IMR-90 (cell line): ENCODE data around the gene DOCK10. TPM values are rescaled to one million over a fixed set of nuclear protein-coding genes. Genes with fewer than 3 reads are reported as not detected.

ENCODE experiments used
- ATAC-seq: fragments of 200-7000 bp; cut with Tn5 transposase; 2 replicates; pipeline ENCODE4 v1.9.1; 2020; ENCODE audit warnings: low read depth, mild to moderate bottlenecking, moderate library complexity
- BruUV-seq: library from RNA; stranded (reverse); fragments of 400-500 nt; replicated peaks from 2 replicates; lab custom pipeline; 2021; lab: Mats Ljungman, UMichigan
- CTCF ChIA-PET: fragments of 300-600 bp; formaldehyde crosslinking; extraction: SDS; loops from one replicate; lab custom pipeline; 2021; ENCODE audit warnings: antibody characterized with exemption; lab: Yijun Ruan, JAX
- POLR2A ChIA-PET: fragments of 300-600 bp; sonication (Branson Sonifier 250); formaldehyde crosslinking; loops from one replicate; lab custom pipeline; 2022; ENCODE audit warnings: antibody characterized with exemption; ENCODE audit not compliant: unreplicated experiment; lab: Charles Lee
- DNase-seq: peaks from one replicate; pipeline ENCODE4 v3.0.0; 2013
- H2AFZ ChIP-seq: replicated peaks from 2 replicates; pipeline ENCODE3; 2013; ENCODE audit warnings: low read length, mild to moderate bottlenecking; ENCODE audit not compliant: poor library complexity
- H2AK5ac ChIP-seq: 2 replicates; pipeline ENCODE4 v1.6.1; 2013; ENCODE audit warnings: low read depth, low read length, inconsistent platforms
- H2AK9ac ChIP-seq: replicated peaks from 2 replicates; pipeline ENCODE3; 2013; ENCODE audit warnings: mild to moderate bottlenecking, low read depth, low read length, moderate library complexity; ENCODE audit not compliant: poor library complexity
- H2BK120ac ChIP-seq: 2 replicates; pipeline ENCODE4 v1.6.1; 2013; ENCODE audit warnings: low read depth, low read length, inconsistent platforms
- H2BK15ac ChIP-seq: 3 replicates; pipeline ENCODE4 v1.6.1; 2013; ENCODE audit warnings: low read depth, low read length, inconsistent platforms
- H2BK20ac ChIP-seq: 2 replicates; pipeline ENCODE4 v1.6.1; 2013; ENCODE audit warnings: low read depth, mild to moderate bottlenecking, inconsistent platforms, low read length, moderate library complexity
- H2BK5ac ChIP-seq: 2 replicates; pipeline ENCODE4 v1.6.1; 2013; ENCODE audit warnings: mild to moderate bottlenecking, low read depth, low read length, inconsistent platforms; ENCODE audit not compliant: poor library complexity, severe bottlenecking
- H3K14ac ChIP-seq: replicated peaks from 2 replicates; pipeline ENCODE4 v1.6.1; 2013; ENCODE audit warnings: low read depth, low read length, inconsistent platforms
- H3K18ac ChIP-seq: 2 replicates; pipeline ENCODE4 v1.6.1; 2013; ENCODE audit warnings: low read depth, low read length, control low read depth
- H3K23ac ChIP-seq: 2 replicates; pipeline ENCODE4 v1.6.1; 2013; ENCODE audit warnings: low read depth, low read length, inconsistent platforms
- H3K27ac ChIP-seq: 2 replicates; pipeline ENCODE4 v1.5.1; 2013; ENCODE audit warnings: mild to moderate bottlenecking, control low read depth, low read length; ENCODE audit not compliant: insufficient read depth
- H3K27me3 ChIP-seq: 2 replicates; pipeline ENCODE4 v1.6.1; 2013; ENCODE audit warnings: low read length; ENCODE audit not compliant: control insufficient read depth, insufficient read depth
- H3K36me3 ChIP-seq: 2 replicates; pipeline ENCODE4 v1.6.1; 2013; ENCODE audit warnings: low read length, mixed read lengths; ENCODE audit not compliant: control insufficient read depth, insufficient read depth
- H3K4ac ChIP-seq: 2 replicates; pipeline ENCODE4 v1.6.1; 2013; ENCODE audit warnings: low read depth, low read length, inconsistent platforms
- H3K4me1 ChIP-seq: 2 replicates; pipeline ENCODE4 v1.6.1; 2013; ENCODE audit warnings: low read length, mixed read lengths; ENCODE audit not compliant: control insufficient read depth, insufficient read depth
- H3K4me2 ChIP-seq: 2 replicates; pipeline ENCODE4 v1.6.1; 2013; ENCODE audit warnings: low read depth, mild to moderate bottlenecking, control low read depth, low read length, moderate library complexity
- H3K4me3 ChIP-seq: 2 replicates; pipeline ENCODE4 v1.5.1; 2013; ENCODE audit warnings: low read depth, mild to moderate bottlenecking, control low read depth, low read length, moderate library complexity; ENCODE audit not compliant: insufficient read depth
- H3K56ac ChIP-seq: 2 replicates; pipeline ENCODE4 v1.6.1; 2013; ENCODE audit warnings: low read length, inconsistent platforms; ENCODE audit not compliant: insufficient read depth; ENCODE audit errors: extremely low read depth
- H3K79me1 ChIP-seq, 2 experiments: 2 replicates each; pipeline ENCODE4 v1.6.1; 2013; ENCODE audit warnings: low read length in 2 of 2, inconsistent platforms in 1 of 2, low read depth in 1 of 2
- H3K9ac ChIP-seq: 2 replicates; pipeline ENCODE4 v1.6.1; 2013; ENCODE audit warnings: low read depth, low read length, control low read depth
- H3K9me1 ChIP-seq: 2 replicates; pipeline ENCODE4 v1.6.1; 2013; ENCODE audit warnings: low read length, inconsistent platforms; ENCODE audit not compliant: insufficient read depth
- H3K9me3 ChIP-seq: 2 replicates; pipeline ENCODE4 v1.6.1; 2013; ENCODE audit warnings: low read length; ENCODE audit not compliant: control insufficient read depth, insufficient read depth
- H4K20me1 ChIP-seq: 2 replicates; pipeline ENCODE4 v1.6.1; 2013; ENCODE audit warnings: low read length, inconsistent platforms; ENCODE audit not compliant: insufficient read depth
- H4K5ac ChIP-seq: 2 replicates; pipeline ENCODE4 v1.6.1; 2013; ENCODE audit warnings: mild to moderate bottlenecking, low read depth, low read length, control low read depth
- H4K8ac ChIP-seq, 2 experiments: 2 replicates each; pipeline ENCODE4 v1.6.1; 2013; ENCODE audit warnings: low read depth in 2 of 2, low read length in 2 of 2, control low read depth in 1 of 2, inconsistent platforms in 1 of 2
- H4K91ac ChIP-seq: 2 replicates; pipeline ENCODE4 v1.6.1; 2013; ENCODE audit warnings: low read depth, low read length, inconsistent platforms; ENCODE audit not compliant: insufficient read depth
- BHLHE40 ChIP-seq: fragments of 150-350 bp; IDR thresholded peaks from 2 replicates; pipeline ENCODE4 v1.6.1; 2016; ENCODE audit warnings: mild to moderate bottlenecking, low read depth, low read length
- MAFK ChIP-seq: IDR thresholded peaks from 2 replicates; pipeline ENCODE4 v1.6.1; 2012; ENCODE audit warnings: low read depth, low read length, improper control_type of control experiment
- NFE2L2 ChIP-seq: fragments of 150-350 bp; IDR thresholded peaks from 2 replicates; pipeline ENCODE4 v1.6.1; 2016; ENCODE audit warnings: low read depth, mild to moderate bottlenecking, low read length
- POLR2A ChIP-seq: IDR thresholded peaks from 2 replicates; pipeline ENCODE4 v1.6.1; 2012; ENCODE audit warnings: mild to moderate bottlenecking, low read depth, low read length
- RAD21 ChIP-seq: IDR thresholded peaks from 2 replicates; pipeline ENCODE4 v1.6.1; 2012; ENCODE audit warnings: low read length, improper control_type of control experiment
- RCOR1 ChIP-seq: IDR thresholded peaks from 2 replicates; pipeline ENCODE4 v1.6.1; 2012; ENCODE audit warnings: mild to moderate bottlenecking, low read length, improper control_type of control experiment; ENCODE audit not compliant: insufficient replicate concordance
- WGBS, 2 experiments: methylation state at CpG; one replicate each; pipeline versions ENCODE4 v1.1.5 to v1.1.7; 2013; ENCODE audit warnings: missing lambda C conversion rate in 2 of 2; ENCODE audit not compliant: insufficient read length in 1 of 2; ENCODE audit errors: extremely low coverage in 2 of 2; 5-methylcytosine and 5-hydroxymethylcytosine counted together
- dilution Hi-C: fragments of 300-500 bp; cut with HindIII; formaldehyde crosslinking; loops from one replicate; pipeline ENCODE4 v1.14.3; 2018; ENCODE audit warnings: low sequenced_read_pairs; ENCODE audit not compliant: unreplicated experiment
- in situ Hi-C: fragments of 300-500 bp; cut with MboI; formaldehyde crosslinking; loops from 3 replicates; pipeline ENCODE4 v1.14.3; 2019; ENCODE audit warnings: low sequenced_read_pairs, inconsistent platforms, mixed read lengths
- intact Hi-C: fragments of 100-400 bp; cut with micrococcal nuclease; formaldehyde crosslinking; loops from 2 replicates; pipeline ENCODE4 v1.10.0; 2022
- polyA plus RNA-seq, 3 experiments: library from polyadenylated mRNA; depleted of rRNA; stranded (reverse); fragments of >200 nt; gene quantifications; 2 replicates each; pipeline ENCODE4 v1.2.3, GENCODE V29; 2012; ENCODE audit warnings: low replicate concordance in 1 of 3
- total RNA-seq: library from RNA; depleted of rRNA; stranded (reverse); fragments of >200 nt; gene quantifications from 2 replicates; pipeline ENCODE4 v1.2.3, GENCODE V29; 2012

DOCK10 gene
- total and polyA plus RNA-seq, 2 of the 4 experiments (the other 2 are of a cell fraction): 58.6 to 75.3 TPM

- TF ChIP-seq BHLHE40 (no peak), RCOR1 (no peak), RAD21 (no peak), NFE2L2 (no peak), POLR2A (no peak), MAFK (no peak)
- Histone ChIP-seq H3K4ac (no peak overlapping the region), H2BK5ac (no peak overlapping the region), H3K23ac (no peak overlapping the region), H2BK20ac (no peak overlapping the region), H3K9me3 (no peaks in the 10 kb centered on the region), H3K27ac (no peak overlapping the region), H4K91ac (no peak overlapping the region), H2BK15ac (no peak overlapping the region), H3K27me3 (no peaks in the 10 kb centered on the region), H4K8ac (no peak overlapping the region), H4K20me1 (peaks cover 3% of the 10 kb centered on the region; the same call in 1 of the 2 replicates), H3K36me3 (no peaks in the 10 kb centered on the region), H3K4me3 (no peak overlapping the region), H3K18ac (no peak overlapping the region), H2AK9ac (no peak overlapping the region), H3K4me1 (peaks cover 7% of the 10 kb centered on the region), H3K9me1 (peaks cover 21% of the 10 kb centered on the region), H2AK5ac (no peak overlapping the region), H3K4me2 (no peak overlapping the region), H4K5ac (no peak overlapping the region), H2AFZ (no peak overlapping the region), H3K9ac (no peak overlapping the region), H3K79me1 (peaks cover 11 to 62% of the 10 kb centered on the region in 2 experiments), H2BK120ac (no peak overlapping the region), H3K56ac (no peak overlapping the region), H3K14ac (no peak overlapping the region)
- intact Hi-C loops: no loop called here
- DNase-seq (no peak), ATAC-seq (no peak)
- no TSS peak for BruUV-seq
- ChIA-PET POLR2A (no interaction called here), CTCF (no interaction called here)
- WGBS, 2 experiments: no CpG with 5 or more reads among the region's 1 CpG
- in situ Hi-C loops: no loop called here
- dilution Hi-C loops: no loop called here
Observed at GRCh38 chr2:225030893-225031292, 11.4 kb downstream of the DOCK10 start.
